Measurements from ENCODE around the gene SNX2.
"Not testable (repeated sequence)": the region's sequence is repeated elsewhere in the genome, so short reads cannot be mapped to it uniquely, and the experiment has no call there.

SNX2 gene

GRCh38 chr5:122847687-122848081 lies 72.8 kb downstream of the SNX2 start:
- H3K4me3 ChIP-seq (ENCODE audit: low read length) = no peak overlapping the region
- no peak for DNase-seq (ENCODE audit: low read depth)
- no peak for TF ChIP-seq CTCF (conservative IDR thresholded peaks at IDR 0.05; ENCODE audit: low read length)

DNA sequence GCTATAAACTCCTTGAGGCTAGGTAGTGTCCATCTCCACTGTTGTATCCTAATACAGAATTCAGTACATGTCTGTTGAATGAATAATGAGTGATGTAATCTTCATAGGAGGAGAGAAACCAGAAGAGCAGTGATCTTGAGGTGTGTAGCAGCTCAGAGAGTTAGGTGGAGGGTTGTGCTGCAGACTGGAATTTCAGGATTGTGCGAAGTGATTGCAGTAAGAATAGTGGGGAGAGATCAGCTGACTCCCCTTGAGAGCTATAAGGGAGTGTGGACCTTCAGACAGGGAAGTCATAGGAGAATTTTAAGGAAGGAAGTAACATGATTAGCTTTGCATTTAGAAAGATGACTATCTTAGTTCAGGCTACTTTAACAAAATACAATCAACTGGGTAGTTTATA lies 74.9 kb downstream of the SNX2 start:
- TF ChIP-seq CTCF (conservative IDR thresholded peaks at IDR 0.05; ENCODE audit: low read length) = no peak
- no peak overlapping the region for H3K4me3 ChIP-seq (ENCODE audit: low read length)
- DNase-seq (ENCODE audit: low read depth) = peak; percentile 21

DNA sequence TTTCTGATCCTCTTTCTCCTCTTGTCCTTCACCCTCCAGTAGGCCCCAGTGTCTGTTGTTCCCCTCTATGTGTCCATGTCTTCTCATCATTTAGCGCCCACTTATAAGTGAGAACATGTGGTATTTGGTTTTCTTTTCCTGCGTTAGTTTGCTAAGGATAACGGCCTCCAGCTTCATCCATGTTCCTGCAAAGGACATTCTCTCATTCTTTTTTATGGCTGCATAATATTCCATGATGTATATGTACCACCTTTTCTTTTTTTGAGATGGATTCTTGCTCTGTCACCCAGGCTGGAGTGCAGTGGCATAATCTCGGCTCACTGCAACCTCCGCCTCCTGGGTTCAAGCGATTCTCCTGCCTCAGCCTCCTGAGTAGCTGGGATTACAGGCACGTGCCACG lies 82.7 kb downstream of the SNX2 start:
- not testable (repeated sequence) for DNase-seq (ENCODE audit: low read depth)

DNA sequence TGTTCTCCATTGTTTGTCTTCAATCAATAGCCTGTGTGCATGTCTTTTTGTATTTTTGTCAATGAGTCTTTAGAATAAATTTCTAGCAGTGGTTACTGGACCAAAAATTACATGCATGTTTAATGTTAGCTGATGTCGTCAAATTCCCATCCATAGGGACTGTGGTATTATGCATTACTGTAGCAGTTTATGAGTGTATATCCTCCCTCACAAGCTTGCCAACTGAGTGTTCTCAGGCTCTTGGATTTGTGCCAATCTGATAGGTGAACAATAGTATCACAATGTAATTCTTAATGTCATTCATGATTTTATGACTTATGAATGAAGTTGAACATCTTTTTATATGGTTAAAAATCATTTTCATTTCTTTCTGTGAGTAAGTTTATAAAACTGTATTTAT lies 83.6 kb downstream of the SNX2 start:
- no peak overlapping the region for H3K4me3 ChIP-seq (ENCODE audit: low read length)
- no peak for DNase-seq (ENCODE audit: low read depth)
- no peak for TF ChIP-seq CTCF (conservative IDR thresholded peaks at IDR 0.05; ENCODE audit: low read length)

More for the DNA sequence above, 82.7 kb downstream of the SNX2 start:
- not testable (repeated sequence) for H3K4me3 ChIP-seq (ENCODE audit: low read length)

DNA sequence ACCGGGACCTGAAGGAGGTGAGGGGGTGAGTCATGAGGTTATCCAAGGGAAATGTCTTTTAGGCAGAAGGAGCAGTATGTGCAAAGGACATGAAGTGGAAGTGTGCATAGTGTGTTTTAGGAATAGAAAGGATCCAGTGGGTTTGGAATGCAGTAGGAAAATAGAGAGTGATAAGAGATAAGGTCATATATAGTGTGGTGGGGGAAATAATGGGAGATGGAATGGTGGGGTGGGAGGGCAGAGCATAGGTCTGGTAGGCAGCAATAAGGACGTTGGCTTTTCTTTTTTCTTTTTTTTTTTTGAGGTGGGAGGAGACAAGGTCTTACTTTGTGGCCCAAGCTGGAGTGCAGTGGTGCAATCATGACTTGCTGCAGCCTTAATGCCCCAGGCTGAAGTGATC lies 88.4 kb downstream of the SNX2 start:
- no peak for DNase-seq (ENCODE audit: low read depth)

GRCh38 chr5:122863721-122864120 lies 88.8 kb downstream of the SNX2 start:
- H3K4me3 ChIP-seq (ENCODE audit: low read length) = no peak overlapping the region
- TF ChIP-seq CTCF (conservative IDR thresholded peaks at IDR 0.05; ENCODE audit: low read length) = no peak

More for the DNA sequence above, 88.4 kb downstream of the SNX2 start:
- TF ChIP-seq CTCF (conservative IDR thresholded peaks at IDR 0.05; ENCODE audit: low read length) = no peak
- no peak overlapping the region for H3K4me3 ChIP-seq (ENCODE audit: low read length)

GRCh38 chr5:122864400-122864799 lies 89.5 kb downstream of the SNX2 start:
- DNase-seq (ENCODE audit: low read depth) = no peak
- no peak for TF ChIP-seq CTCF (conservative IDR thresholded peaks at IDR 0.05; ENCODE audit: low read length)
- H3K4me3 ChIP-seq (ENCODE audit: low read length) = no peak overlapping the region

More at GRCh38 chr5:122863721-122864120, 88.8 kb downstream of the SNX2 start:
- DNase-seq (ENCODE audit: low read depth) = no peak

GRCh38 chr5:122864842-122865241 lies 90.0 kb downstream of the SNX2 start:
- H3K4me3 ChIP-seq (ENCODE audit: low read length) = no peak overlapping the region
- no peak for DNase-seq (ENCODE audit: low read depth)
- no peak for TF ChIP-seq CTCF (conservative IDR thresholded peaks at IDR 0.05; ENCODE audit: low read length)

All from AG10803 (cell line).